Activated CD8-positive, alpha-beta memory T cell treated with anti-CD3 and anti-CD28 coated beads for 36 hours (primary cell): ENCODE data around the gene GNA15. TPM values are rescaled to one million over a fixed set of nuclear protein-coding genes. Genes with fewer than 3 reads are reported as not detected.

Experiments
- CTCF ChIA-PET: fragments of 350-600 bp; sonication (Branson Sonifier 250); formaldehyde crosslinking; loops from one replicate; lab custom pipeline; 2021; ENCODE audit warnings: antibody characterized with exemption; lab: Charles Lee
- POLR2A ChIA-PET: fragments of 350-600 bp; sonication (Branson Sonifier 250); formaldehyde crosslinking; loops from one replicate; lab custom pipeline; 2021; ENCODE audit warnings: antibody characterized with exemption; lab: Charles Lee
- total RNA-seq, 2 experiments: library from RNA; stranded (reverse); gene quantifications; one replicate each; pipeline ENCODE4 v1.2.3, GENCODE V29; 2021

The GNA15 gene
- total RNA-seq, 2 experiments from 2014 or later, result 2.9 to 3.2 TPM

DNA sequence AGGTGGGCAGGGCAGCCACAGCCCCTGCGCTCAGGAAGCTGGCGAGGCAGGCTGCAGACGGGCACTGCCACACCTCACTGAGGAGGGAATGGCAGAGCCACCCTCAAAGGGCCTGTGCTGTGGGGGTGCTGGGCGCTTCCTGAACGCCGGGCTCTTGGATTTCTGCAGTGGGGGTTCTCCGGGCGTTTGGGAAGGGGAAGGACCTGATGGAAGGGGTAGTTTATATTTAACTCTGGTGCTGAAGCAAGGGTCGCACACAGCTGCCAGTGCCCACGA lies 31.2 kb upstream of the GNA15 start:
- ChIA-PET CTCF (interaction anchor here (0.6 to 4.1 kb wide), 24 partner anchors 10 to 1553 kb away, joined by 3 to 37 read pairs (median 4); partner anchors contain the start of gene GNA11), POLR2A (no interaction called here)

DNA sequence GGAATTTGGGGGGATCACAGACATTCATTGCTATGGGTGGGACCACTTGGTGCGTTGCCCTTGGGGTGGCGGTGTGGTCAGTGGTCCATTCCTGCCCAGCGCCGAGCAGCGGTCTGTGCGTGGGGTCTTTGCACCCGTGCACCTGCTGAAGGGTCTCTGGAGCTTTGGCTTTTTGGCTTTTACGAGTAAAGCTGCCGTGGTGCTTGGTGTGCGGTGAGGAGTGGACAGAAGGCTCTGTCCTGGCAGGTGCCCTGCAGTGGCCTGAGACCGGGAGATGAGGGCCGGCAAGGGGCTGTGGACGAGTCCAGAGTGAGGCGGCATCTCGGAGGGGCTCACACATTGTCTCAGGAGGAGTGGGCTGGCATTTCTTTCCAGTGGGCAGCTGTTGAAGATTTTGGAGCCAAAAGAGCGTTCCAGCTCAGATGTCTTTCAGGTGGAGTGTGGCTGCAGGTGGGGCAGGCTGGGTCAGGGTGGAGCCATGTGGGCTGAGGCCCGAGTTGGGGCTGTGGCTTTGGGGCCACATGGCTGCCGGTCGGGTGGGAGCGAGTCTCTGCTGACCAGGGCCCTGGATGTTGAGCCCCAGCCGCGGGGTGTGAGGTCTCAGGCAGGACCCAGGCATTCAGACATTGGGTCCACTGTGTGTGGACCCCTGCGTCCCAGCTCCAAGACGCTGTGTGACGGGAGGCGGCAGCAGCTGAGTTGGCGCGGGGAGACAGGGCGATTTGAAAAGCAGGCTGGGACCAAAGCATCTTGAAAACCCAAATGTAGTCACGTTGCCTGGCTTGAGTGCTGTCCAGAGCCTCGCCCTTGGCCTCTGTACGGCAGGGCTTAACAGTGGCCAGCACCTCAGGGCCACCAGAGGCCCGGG lies 30.0 kb upstream of the GNA15 start:
- ChIA-PET CTCF (interaction anchor here (1.1 to 4.1 kb wide), 6 partner anchors 20 to 155 kb away, joined by 3 to 37 read pairs (median 14); no protein-coding TSS in a partner anchor), POLR2A (no interaction called here)

- CTCF ChIA-PET, result interaction anchor here (0.8 to 4.1 kb wide), 5 partner anchors 9 to 145 kb away, joined by 3 to 37 read pairs (median 4); no protein-coding TSS in a partner anchor
- POLR2A ChIA-PET, result no interaction called here
These were observed 29.2 kb upstream of the GNA15 start for GRCh38 chr19:3106509-3107141.

DNA sequence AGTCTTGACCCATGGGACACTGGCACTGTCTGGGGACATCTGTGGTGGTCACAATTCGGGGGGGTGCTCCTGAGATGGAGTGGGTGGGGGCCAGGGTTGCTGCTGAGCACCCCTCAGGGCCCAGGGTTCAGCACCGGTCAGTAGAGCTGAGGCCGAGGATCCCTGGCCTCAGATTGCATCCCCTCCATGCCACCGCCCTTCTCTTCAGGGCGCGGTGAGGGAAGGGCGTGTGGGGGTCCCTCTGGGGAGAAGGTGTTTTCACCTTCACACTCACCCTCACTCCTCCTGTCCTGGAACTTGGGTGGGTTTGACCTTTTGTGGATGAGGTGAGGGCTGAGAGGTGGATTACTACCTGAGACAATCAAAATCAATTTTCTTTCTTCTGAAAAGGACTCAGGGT lies 28.2 kb upstream of the GNA15 start:
- CTCF ChIA-PET, result interaction anchor here (0.7 to 3.1 kb wide), 11 partner anchors 10 to 145 kb away, joined by 3 to 29 read pairs (median 4); no protein-coding TSS in a partner anchor
- POLR2A ChIA-PET, result no interaction called here

DNA sequence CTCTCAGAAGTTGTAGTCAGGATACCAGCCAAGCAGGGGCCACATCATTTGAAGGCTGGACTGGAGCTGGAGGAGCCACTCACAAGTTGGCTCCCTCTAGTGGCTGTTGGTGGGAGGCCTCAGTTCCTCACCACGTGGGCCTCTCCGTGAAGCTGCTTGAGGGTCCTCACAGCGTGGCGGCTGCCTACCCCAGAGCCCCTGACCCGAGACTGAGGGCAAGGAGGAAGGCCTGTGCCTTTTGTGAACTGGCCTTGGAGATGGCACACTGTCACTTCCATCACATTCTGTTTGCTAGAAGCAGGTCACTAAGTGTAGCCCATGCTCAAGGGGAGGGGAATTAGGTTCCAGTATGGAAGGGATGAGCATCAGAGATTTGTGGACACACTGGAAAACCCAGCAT lies 27.1 kb upstream of the GNA15 start:
- ChIA-PET POLR2A (no interaction called here), CTCF (interaction anchor here (0.5 to 3.1 kb wide), 21 partner anchors 8 to 159 kb away, joined by 3 to 29 read pairs (median 3); partner anchors contain the start of gene GNA15)

DNA sequence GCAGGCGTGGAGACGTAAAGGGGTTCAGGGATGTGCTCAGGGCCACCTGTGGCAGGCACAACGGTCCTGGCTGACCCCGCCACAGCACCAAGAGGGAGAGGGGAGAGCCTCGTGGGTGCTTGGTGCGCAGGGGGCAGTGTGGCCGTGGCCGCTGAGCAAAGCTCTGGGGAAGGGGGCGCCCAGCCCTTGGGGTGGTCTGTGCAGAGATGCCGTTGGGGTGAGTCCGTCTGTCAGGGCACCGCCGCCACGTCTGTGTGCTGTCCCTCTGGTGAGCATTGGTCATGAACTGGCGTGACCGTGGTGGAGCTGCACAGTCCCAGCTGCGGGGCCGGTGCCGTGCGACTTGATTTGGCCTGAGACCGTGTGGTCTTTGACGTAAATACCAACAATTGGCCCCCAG lies 26.3 kb upstream of the GNA15 start:
- CTCF ChIA-PET, result interaction anchor here (1.3 to 3.1 kb wide), 6 partner anchors 34 to 158 kb away, joined by 3 to 29 read pairs (median 4); no protein-coding TSS in a partner anchor
- POLR2A ChIA-PET, result interaction anchor here (0.6 kb wide), 1 partner anchor 1200 kb away, joined by 3 read pairs; no protein-coding TSS in a partner anchor

DNA sequence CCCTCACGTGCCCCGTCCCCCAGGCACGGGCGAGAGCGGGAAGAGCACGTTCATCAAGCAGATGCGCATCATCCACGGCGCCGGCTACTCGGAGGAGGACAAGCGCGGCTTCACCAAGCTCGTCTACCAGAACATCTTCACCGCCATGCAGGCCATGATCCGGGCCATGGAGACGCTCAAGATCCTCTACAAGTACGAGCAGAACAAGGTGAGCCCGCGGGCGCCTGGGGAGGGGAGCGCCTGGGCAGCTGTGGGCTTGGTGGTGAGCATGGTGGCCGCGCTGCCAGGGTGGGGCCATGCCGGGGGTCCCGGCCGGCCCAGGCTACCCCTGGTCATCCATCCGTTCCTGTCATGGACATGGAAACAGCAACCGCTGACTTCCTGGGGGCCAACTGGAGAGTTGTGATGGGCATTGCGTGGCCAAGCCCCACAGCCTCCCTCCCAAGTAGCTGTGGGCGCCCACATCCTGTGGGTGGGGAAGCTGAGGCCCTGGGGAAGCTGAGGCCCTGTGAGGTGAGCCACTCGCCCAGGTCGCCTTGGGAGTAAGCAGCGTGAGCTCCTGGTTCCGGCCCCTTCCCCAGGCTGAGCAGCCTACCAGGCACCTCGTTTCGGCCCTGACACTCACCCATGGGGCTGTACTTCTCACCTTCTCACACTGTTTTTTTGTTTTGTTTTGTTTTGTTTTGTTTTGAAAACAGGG lies 25.6 kb upstream of the GNA15 start:
- POLR2A ChIA-PET, result interaction anchor here (0.6 kb wide), 2 partner anchors 150 to 1201 kb away, joined by 3 to 5 read pairs; no protein-coding TSS in a partner anchor
- CTCF ChIA-PET, result interaction anchor here (0.9 to 3.1 kb wide), 4 partner anchors 35 to 227 kb away, joined by 3 to 18 read pairs (median 3); no protein-coding TSS in a partner anchor

DNA sequence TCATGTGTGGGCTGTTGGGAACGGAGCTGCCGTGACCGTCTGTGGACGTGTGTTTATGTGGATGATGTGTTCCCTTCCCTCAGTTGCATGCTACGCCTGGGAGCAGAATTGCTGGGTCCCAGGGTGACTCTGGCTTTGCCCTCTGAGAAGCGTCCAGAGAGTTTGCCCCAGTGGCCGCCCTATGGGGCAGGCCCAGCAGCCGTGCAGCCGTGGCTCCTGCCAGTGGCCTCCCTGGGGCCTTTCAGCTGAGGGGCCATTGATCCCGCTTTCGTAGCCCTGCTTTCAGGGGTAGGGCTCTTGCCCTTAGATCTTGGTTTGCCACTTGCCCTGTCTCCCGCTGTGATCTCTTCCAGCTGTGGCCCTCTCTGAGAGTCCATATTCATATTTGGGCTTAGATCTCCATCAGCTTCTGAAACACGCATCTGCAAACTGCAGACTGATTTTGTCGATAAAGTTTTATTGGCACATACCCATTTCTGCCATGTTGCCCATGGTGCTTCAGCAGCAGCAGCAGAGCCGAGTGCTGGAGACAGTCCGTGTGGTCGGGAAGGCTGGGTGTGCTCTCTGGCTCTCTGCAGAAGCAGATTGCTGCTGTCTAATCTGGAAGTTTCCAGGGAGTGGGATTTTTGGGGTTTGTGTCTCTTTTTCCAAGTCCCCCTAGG lies 24.1 kb upstream of the GNA15 start:
- ChIA-PET CTCF (interaction anchor here (0.6 to 1.0 kb wide), 2 partner anchors 32 to 36 kb away, joined by 3 to 6 read pairs; no protein-coding TSS in a partner anchor), POLR2A (interaction anchor here (0.5 kb wide), 1 partner anchor 77 kb away, joined by 4 read pairs; no protein-coding TSS in a partner anchor)

DNA sequence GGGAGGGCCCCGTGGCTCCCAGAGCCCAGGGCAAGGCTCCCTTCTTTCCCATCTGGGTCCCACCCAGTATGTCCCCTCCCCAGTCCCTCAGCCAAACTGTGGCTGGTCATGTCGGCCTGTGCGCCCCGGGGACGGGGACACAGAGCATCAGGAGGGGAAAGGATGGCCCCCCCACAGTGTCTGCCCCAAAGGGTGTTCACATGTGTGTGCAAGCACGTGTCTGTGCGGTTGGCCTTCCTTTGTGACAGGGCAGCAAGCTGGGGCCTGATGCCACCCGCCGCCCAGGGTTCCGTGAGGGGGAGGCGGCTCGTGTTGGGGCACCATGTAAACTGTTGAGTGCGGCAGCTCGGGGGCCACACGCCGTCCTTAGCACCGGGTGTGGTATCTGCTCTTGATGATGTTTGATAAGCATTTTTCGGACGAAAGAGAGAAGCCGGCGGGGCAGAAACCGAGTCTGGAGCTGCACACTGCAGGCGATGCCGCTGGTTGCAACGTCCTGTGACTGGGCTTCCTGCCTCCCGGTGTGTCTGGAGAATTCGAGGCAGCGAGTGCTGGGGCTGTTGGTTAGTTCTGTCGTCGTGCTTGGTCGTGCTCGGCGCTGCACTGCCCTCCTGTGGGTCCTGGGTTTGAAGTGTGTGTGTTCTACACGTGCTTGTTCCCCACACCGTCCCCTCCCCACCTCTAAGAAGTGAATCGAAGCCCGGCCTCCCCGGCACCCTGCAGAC lies 23.3 kb upstream of the GNA15 start:
- CTCF ChIA-PET, result interaction anchor here (0.6 to 1.0 kb wide), 2 partner anchors 13 to 33 kb away, joined by 3 read pairs; no protein-coding TSS in a partner anchor
- POLR2A ChIA-PET, result no interaction called here

GRCh38 chr19:3113100-3114017 lies 22.5 kb upstream of the GNA15 start:
- POLR2A ChIA-PET, result no interaction called here
- CTCF ChIA-PET, result interaction anchor here (0.6 kb wide), 1 partner anchor 13 kb away, joined by 3 read pairs; no protein-coding TSS in a partner anchor

GRCh38 chr19:3114018-3114726 lies 21.7 kb upstream of the GNA15 start:
- ChIA-PET CTCF (interaction anchor here (0.6 to 1.0 kb wide), 2 partner anchors 10 to 20 kb away, joined by 3 read pairs; no protein-coding TSS in a partner anchor), POLR2A (no interaction called here)

- POLR2A ChIA-PET, result no interaction called here
- CTCF ChIA-PET, result interaction anchor here (0.6 to 1.0 kb wide), 2 partner anchors 11 to 21 kb away, joined by 3 read pairs; no protein-coding TSS in a partner anchor
These were observed 21.0 kb upstream of the GNA15 start for GRCh38 chr19:3114811-3115210.

GRCh38 chr19:3115411-3115810 lies 20.4 kb upstream of the GNA15 start:
- CTCF ChIA-PET, result no interaction called here
- POLR2A ChIA-PET, result no interaction called here

- ChIA-PET CTCF (interaction anchor here (0.8 kb wide), 1 partner anchor 7 kb away, joined by 3 read pairs; no protein-coding TSS in a partner anchor), POLR2A (no interaction called here)
These were observed 19.8 kb upstream of the GNA15 start for GRCh38 chr19:3115916-3116602.

GRCh38 chr19:3116621-3117020 lies 19.2 kb upstream of the GNA15 start:
- CTCF ChIA-PET, result interaction anchor here (0.8 kb wide), 2 partner anchors 8 to 13 kb away, joined by 3 to 4 read pairs; no protein-coding TSS in a partner anchor
- POLR2A ChIA-PET, result no interaction called here
